GM18907 (cell line): Measurements from ENCODE around the gene LUC7L2.
"Not testable (repeated sequence)": the region's sequence is repeated elsewhere in the genome, so short reads cannot be mapped to it uniquely, and the experiment has no call there.

Source experiments
- ATAC-seq: cut with Tn5 transposase; IDR thresholded peaks from one replicate; pipeline ENCODE4 v1.9.1; 2021; ENCODE audit warnings: mild to moderate bottlenecking, moderate library complexity; ENCODE audit not compliant: unreplicated experiment

Gene LUC7L2

GRCh38 chr7:139393621-139394211 lies 34.0 kb downstream of the LUC7L2 start:
- no peak for ATAC-seq

GRCh38 chr7:139394540-139394939 lies 34.8 kb downstream of the LUC7L2 start:
- ATAC-seq: no peak

GRCh38 chr7:139396323-139396951 lies 36.7 kb downstream of the LUC7L2 start:
- ATAC-seq: no peak

- no peak for ATAC-seq
Observed at GRCh38 chr7:139397192-139397591, 37.5 kb downstream of the LUC7L2 start.

GRCh38 chr7:139403601-139404000 lies 43.9 kb downstream of the LUC7L2 start:
- no peak for ATAC-seq

GRCh38 chr7:139407555-139407954 lies 47.9 kb downstream of the LUC7L2 start:
- no peak for ATAC-seq

- ATAC-seq: not testable (repeated sequence)
Observed at GRCh38 chr7:139414743-139415402, 55.2 kb downstream of the LUC7L2 start.

GRCh38 chr7:139416405-139416804 lies 56.7 kb downstream of the LUC7L2 start:
- no peak for ATAC-seq

- no peak for ATAC-seq
Observed at GRCh38 chr7:139417478-139417877, 57.8 kb downstream of the LUC7L2 start.

GRCh38 chr7:139421123-139421522 lies 61.4 kb downstream of the LUC7L2 start:
- ATAC-seq: no peak

- no peak for ATAC-seq
Observed at GRCh38 chr7:139422126-139422525, 62.4 kb downstream of the LUC7L2 start.

GRCh38 chr7:139423091-139423490 lies 63.4 kb downstream of the LUC7L2 start:
- no peak for ATAC-seq

- no peak for ATAC-seq
Observed at GRCh38 chr7:139424004-139424403, 64.3 kb downstream of the LUC7L2 start.

- ATAC-seq: not testable (repeated sequence)
Observed at GRCh38 chr7:139425701-139426100, 66.0 kb downstream of the LUC7L2 start.

GRCh38 chr7:139426258-139427028 lies 66.7 kb downstream of the LUC7L2 start:
- ATAC-seq: no peak

- ATAC-seq: no peak
Observed at GRCh38 chr7:139427029-139427420, 67.3 kb downstream of the LUC7L2 start.

- no peak for ATAC-seq
Observed at GRCh38 chr7:139427788-139428187, 68.1 kb downstream of the LUC7L2 start.

- not testable (repeated sequence) for ATAC-seq
Observed at GRCh38 chr7:139429735-139430134, 70.0 kb downstream of the LUC7L2 start.

- no peak for ATAC-seq
Observed at GRCh38 chr7:139430443-139430842, 70.7 kb downstream of the LUC7L2 start.

- no peak for ATAC-seq
Observed at GRCh38 chr7:139431010-139431409, 71.3 kb downstream of the LUC7L2 start.

GRCh38 chr7:139431459-139431858 lies 71.8 kb downstream of the LUC7L2 start:
- no peak for ATAC-seq

GRCh38 chr7:139436806-139437205 lies 77.1 kb downstream of the LUC7L2 start:
- no peak for ATAC-seq
